HepG2 (cell line): ENCODE results near the gene ACAD8. TPM values are rescaled to one million over a fixed set of nuclear protein-coding genes. Genes with fewer than 3 reads are reported as not detected.

Experiments used
- ATAC-seq: fragments of 200-7000 bp; cut with Tn5 transposase; 3 replicates; pipeline ENCODE4 v1.9.1; 2020; ENCODE audit warnings: mild to moderate bottlenecking, moderate library complexity
- BruUV-seq: library from RNA; stranded (reverse); fragments of 400-500 nt; replicated peaks from 2 replicates; lab custom pipeline; 2021; lab: Mats Ljungman, UMichigan
- CTCF ChIA-PET: fragments of 300-600 bp; formaldehyde crosslinking; extraction: SDS; loops from one replicate; lab custom pipeline; 2021; ENCODE audit warnings: low total read pairs, inconsistent platforms, low intra/inter-chr PET ratio; lab: Yijun Ruan, JAX
- POLR2A ChIA-PET: fragments of 350-600 bp; sonication (Branson Sonifier 250); formaldehyde crosslinking; loops from one replicate; lab custom pipeline; 2020; ENCODE audit warnings: antibody characterized with exemption, inconsistent platforms; lab: Yijun Ruan, JAX
- DNase-seq: peaks from one replicate; pipeline ENCODE4 v3.0.0-alpha.2; 2015; ENCODE audit warnings: low spot score
- FAIRE-seq: peaks from 3 replicates; lab custom pipeline; 2011; peaks lifted over from hg19 to GRCh38; lab: Jason Lieb, UNC
- H2AFZ ChIP-seq: one replicate; pipeline ENCODE4 v1.6.1; 2011; ENCODE audit warnings: low read length, inconsistent platforms
- H3K27ac ChIP-seq: fragments of 300-600 bp; 3 replicates; pipeline ENCODE4 v1.8.0; 2011; ENCODE audit warnings: mixed run types, mild to moderate bottlenecking, mixed read lengths, low read length, inconsistent platforms; ENCODE audit not compliant: insufficient read depth; ENCODE audit errors: extremely low read length
- H3K27me3 ChIP-seq, 2 experiments: fragments of 200-600 bp in 1 of 2; 2 replicates in 1 of 2; 3 replicates in 1 of 2; pipeline versions ENCODE4 v1.6.0 to v1.8.0; 2011; ENCODE audit warnings: low read length in 2 of 2, mild to moderate bottlenecking in 2 of 2, moderate library complexity in 2 of 2, inconsistent platforms in 1 of 2; ENCODE audit not compliant: insufficient read depth in 2 of 2, control insufficient read depth in 1 of 2
- H3K36me3 ChIP-seq, 2 experiments: fragments of 200-600 bp in 1 of 2; replicated peaks in 1 of 2; 2 replicates in 1 of 2; 3 replicates in 1 of 2; pipeline versions ENCODE4 v1.5.1 to v1.8.0; 2011; ENCODE audit warnings: low read length in 2 of 2, inconsistent platforms in 1 of 2; ENCODE audit not compliant: insufficient read depth in 2 of 2, control insufficient read depth in 1 of 2
- H3K4me1 ChIP-seq: 2 replicates; pipeline ENCODE4 v1.5.1; 2012; ENCODE audit warnings: low read length, inconsistent platforms; ENCODE audit not compliant: insufficient read depth
- H3K4me2 ChIP-seq: 2 replicates; pipeline ENCODE4 v1.6.0; 2011; ENCODE audit warnings: low read depth, low read length, inconsistent platforms
- H3K4me3 ChIP-seq, 3 experiments: fragments of 200-600 bp in 1 of 3; sonication (generic), shearing (Covaris generic) in 1 of 3; replicated peaks in 1 of 3; 2 replicates each; pipeline ENCODE4 v1.5.1; 2011 to 2016; ENCODE audit warnings: low read length in 3 of 3, inconsistent platforms in 2 of 3, low read depth in 2 of 3, mild to moderate bottlenecking in 2 of 3, control low read depth in 1 of 3, mixed read lengths in 1 of 3; ENCODE audit not compliant: insufficient read depth in 1 of 3
- H3K79me2 ChIP-seq: one replicate; pipeline ENCODE4 v1.6.1; 2011; ENCODE audit warnings: low read length, inconsistent platforms; ENCODE audit not compliant: insufficient read depth
- H3K9ac ChIP-seq: 2 replicates; pipeline ENCODE4 v1.6.0; 2011; ENCODE audit warnings: mild to moderate bottlenecking, low read depth, low read length, inconsistent platforms; ENCODE audit not compliant: insufficient read depth
- H3K9me3 ChIP-seq: 2 replicates; pipeline ENCODE4 v1.5.1; 2012; ENCODE audit warnings: mild to moderate bottlenecking, low read length
- H4K20me1 ChIP-seq: 2 replicates; pipeline ENCODE4 v1.6.0; 2011; ENCODE audit warnings: inconsistent platforms, mild to moderate bottlenecking, low read length, moderate library complexity; ENCODE audit not compliant: insufficient read depth
- ADNP ChIP-seq: sonication (generic); formaldehyde crosslinking; IDR thresholded peaks from 2 replicates; pipeline ENCODE4 v1.4.0; 2020; ENCODE audit warnings: missing genetic modification reagents
- CBX2 ChIP-seq, 2 experiments: fragments of 200-600 bp in 1 of 2; sonication (generic); formaldehyde crosslinking in 1 of 2; IDR thresholded peaks; 2 replicates each; pipeline versions ENCODE4 v1.7.0 to v1.8.1; 2018 to 2022; ENCODE audit warnings: low read depth in 2 of 2, low read length in 1 of 2, mild to moderate bottlenecking in 1 of 2, missing genetic modification reagents in 1 of 2
- EZH2 ChIP-seq: conservative IDR thresholded peaks from 2 replicates; pipeline ENCODE4 v1.6.1; 2012; ENCODE audit warnings: mild to moderate bottlenecking, low read depth, low read length, moderate library complexity
- KDM2A ChIP-seq: sonication (generic); formaldehyde crosslinking; IDR thresholded peaks from 2 replicates; pipeline ENCODE4 v1.4.0; 2020; ENCODE audit warnings: low read depth, missing genetic modification reagents, borderline replicate concordance
- RNF2 ChIP-seq: fragments of 450-650 bp; conservative IDR thresholded peaks from 2 replicates; pipeline ENCODE4 v1.6.1; 2016; ENCODE audit warnings: low read depth
- SOX13 ChIP-seq, 3 experiments: fragments of 450-650 bp in 1 of 3; sonication (generic) in 1 of 3; formaldehyde crosslinking in 1 of 3; IDR thresholded peaks in 2 of 3; conservative IDR thresholded peaks in 1 of 3; 2 replicates each; pipeline versions ENCODE4 v1.5.0 to v1.6.1; 2016 to 2020; ENCODE audit warnings: antibody characterized with exemption in 1 of 3, mild to moderate bottlenecking in 1 of 3, missing compliant biosample characterization in 1 of 3, missing genetic modification reagents in 1 of 3, moderate library complexity in 1 of 3
- STAG1 ChIP-seq: sonication (generic); formaldehyde crosslinking; IDR thresholded peaks from 2 replicates; pipeline ENCODE4 v1.4.0; 2020; ENCODE audit warnings: missing genetic modification reagents
- TEAD2 ChIP-seq: sonication (generic); formaldehyde crosslinking; IDR thresholded peaks from 2 replicates; pipeline ENCODE4 v1.9.0; 2021; ENCODE audit warnings: missing genetic modification reagents
- ZFAT ChIP-seq: sonication (generic); formaldehyde crosslinking; conservative IDR thresholded peaks from 2 replicates; pipeline ENCODE4 v1.8.1; 2023; ENCODE audit warnings: missing genetic modification reagents, inconsistent platforms
- ZFP36 ChIP-seq: fragments of 150-350 bp; IDR thresholded peaks from 2 replicates; pipeline ENCODE4 v1.6.1; 2018; ENCODE audit warnings: borderline replicate concordance, low read length, low read depth; ENCODE audit not compliant: partially characterized antibody
- ZMYM4 ChIP-seq: sonication (generic); formaldehyde crosslinking; IDR thresholded peaks from 2 replicates; pipeline ENCODE4 v1.8.1; 2023; ENCODE audit warnings: mild to moderate bottlenecking, missing genetic modification reagents
- ZNF331 ChIP-seq: sonication (generic); formaldehyde crosslinking; IDR thresholded peaks from 2 replicates; pipeline ENCODE4 v1.4.0; 2020; ENCODE audit warnings: missing genetic modification reagents
- ZNF557 ChIP-seq: sonication (generic); formaldehyde crosslinking; IDR thresholded peaks from 2 replicates; pipeline ENCODE4 v1.4.0; 2020; ENCODE audit warnings: missing genetic modification reagents
- ZNF768 ChIP-seq: sonication (generic); formaldehyde crosslinking; IDR thresholded peaks from 2 replicates; pipeline ENCODE4 v1.4.0; 2020; ENCODE audit warnings: missing genetic modification reagents
- ZNF800 ChIP-seq: sonication (generic); formaldehyde crosslinking; IDR thresholded peaks from 2 replicates; pipeline ENCODE4 v1.4.0; 2020; ENCODE audit warnings: missing genetic modification reagents
- WGBS: methylation state at CpG from one replicate; pipeline ENCODE4 v1.1.6; 2017; ENCODE audit warnings: low lambda C conversion rate; 5-methylcytosine and 5-hydroxymethylcytosine counted together
- in situ Hi-C: cut with HindIII; loops from 2 replicates; pipeline ENCODE4 v1.10.0; 2017; ENCODE audit warnings: low pct_unique_long_range_greater_than_20kb; ENCODE audit not compliant: extremely low pct_ligation_motif_present
- intact Hi-C: fragments of 100-400 bp; cut with micrococcal nuclease; formaldehyde crosslinking; loops from one replicate; pipeline ENCODE4 v1.10.0; 2022; ENCODE audit not compliant: unreplicated experiment
- polyA plus RNA-seq, 8 experiments: library from polyadenylated mRNA; depleted of rRNA in 3 of 8; stranded (reverse) in 7 of 8; unstranded in 1 of 8; fragments of >200 nt; fragmentation: Illumina TruSeq in 4 of 8; extraction: Trizol in 4 of 8; gene quantifications; 2 replicates each; pipeline versions ENCODE4 v1.2.1 to v1.2.3, GENCODE V29; 2011 to 2016; ENCODE audit warnings: low read depth in 4 of 8, missing spikeins in 1 of 8, mixed read lengths in 1 of 8; ENCODE audit not compliant: insufficient read depth in 1 of 8
- total RNA-seq, 5 experiments: library from RNA; depleted of rRNA; stranded (reverse); fragments of >200 nt; fragmentation: Illumina TruSeq; extraction: Trizol; gene quantifications; 2 replicates each; pipeline ENCODE4 v1.2.3, GENCODE V29; 2016; ENCODE audit warnings: low read depth in 1 of 5
- TF ChIP-seq, protein P1 (sequence below): sonication (generic); formaldehyde crosslinking; IDR thresholded peaks from 2 replicates; pipeline ENCODE4 v1.4.0; 2020; ENCODE audit warnings: missing genetic modification reagents

The ACAD8 gene
- total and polyA plus RNA-seq, 2 of the 13 experiments (the other 11 are each of a cell fraction or from before 2014, with no cell fraction given): 13.5 to 20.3 TPM

GRCh38 chr11:134275188-134275533, 21.8 kb downstream of the ACAD8 start (continued):
- TF ChIP-seq ZMYM4 (no peak), TEAD2 (CRISPR knock-in tag) (no peak), ZNF768 (no peak), STAG1 (no peak), ADNP (CRISPR knock-in tag) (no peak), ZNF331 (CRISPR knock-in tag) (no peak), KDM2A (CRISPR knock-in tag) (no peak), ZNF557 (CRISPR knock-in tag) (no peak)

GRCh38 chr11:134275534-134276395, 22.4 kb downstream of the ACAD8 start, which contains the start of gene GLB1L3:
Gene GLB1L3, plus strand, starts transcription at chr11:134276379. Its CDS starts 362 bp downstream, at chr11:134276741.
- H2AFZ ChIP-seq: no peak within 1 kb of the TSS
- no peaks in the 10 kb centered on the region for H4K20me1 ChIP-seq
- BruUV-seq: no TSS peak
- TF ChIP-seq ZFP36 (peak; percentile 67), EZH2 (peak; percentile 79), RNF2 (peak; percentile 81), SOX13 (IDR thresholded peaks at IDR 0.05) (0 out of 2 replicates have a peak, but pooled peaks have one; percentile 18), SOX13 (CRISPR knock-in tag; conservative IDR thresholded peaks at IDR 0.05 in 1 of 2, IDR thresholded peaks at IDR 0.05 in 1 of 2) (no peak), CBX2 (IDR thresholded peaks at IDR 0.05; ENCODE audit: low read depth, low read length) (peak; percentile 28; the same call in 1 of the 2 replicates), CBX2 (CRISPR knock-in tag; IDR thresholded peaks at IDR 0.05; ENCODE audit: low read depth) (no peak), ZNF800 (CRISPR knock-in tag) (peak; percentile 96; the same call in 1 of the 2 replicates), ZFAT (no peak)
- TF ChIP-seq, protein P1, sequence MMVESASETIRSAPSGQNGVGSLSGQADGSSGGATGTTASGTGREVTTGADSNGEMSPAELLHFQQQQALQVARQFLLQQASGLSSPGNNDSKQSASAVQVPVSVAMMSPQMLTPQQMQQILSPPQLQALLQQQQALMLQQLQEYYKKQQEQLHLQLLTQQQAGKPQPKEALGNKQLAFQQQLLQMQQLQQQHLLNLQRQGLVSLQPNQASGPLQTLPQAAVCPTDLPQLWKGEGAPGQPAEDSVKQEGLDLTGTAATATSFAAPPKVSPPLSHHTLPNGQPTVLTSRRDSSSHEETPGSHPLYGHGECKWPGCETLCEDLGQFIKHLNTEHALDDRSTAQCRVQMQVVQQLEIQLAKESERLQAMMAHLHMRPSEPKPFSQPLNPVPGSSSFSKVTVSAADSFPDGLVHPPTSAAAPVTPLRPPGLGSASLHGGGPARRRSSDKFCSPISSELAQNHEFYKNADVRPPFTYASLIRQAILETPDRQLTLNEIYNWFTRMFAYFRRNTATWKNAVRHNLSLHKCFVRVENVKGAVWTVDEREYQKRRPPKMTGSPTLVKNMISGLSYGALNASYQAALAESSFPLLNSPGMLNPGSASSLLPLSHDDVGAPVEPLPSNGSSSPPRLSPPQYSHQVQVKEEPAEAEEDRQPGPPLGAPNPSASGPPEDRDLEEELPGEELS (CRISPR knock-in tag): no peak
- FAIRE-seq (no peak), ATAC-seq (peak; percentile 59), DNase-seq (no peak)
- H3K27ac ChIP-seq: no peak within 1 kb of the TSS
- POLR2A ChIA-PET: no interaction called here
- H3K4me3 ChIP-seq: peak within 1 kb of the TSS in 2 of 3 experiments; percentile 13 to 19; a peak in 1 of 6 replicates
- no peak within 1 kb of the TSS for H3K9ac ChIP-seq
- peaks cover 20% of the 10 kb centered on the region for H3K4me1 ChIP-seq
- no peaks in the 10 kb centered on the region for H3K9me3 ChIP-seq
- WGBS: 21% methylated on average over 38 of the region's 68 CpGs
- H3K79me2 ChIP-seq: no peaks in the 10 kb centered on the region
- H3K4me2 ChIP-seq: peak within 1 kb of the TSS; percentile 46
- in situ Hi-C loops: no loop called here
- CTCF ChIA-PET: no interaction called here
- no peaks in the 10 kb centered on the region for H3K36me3 ChIP-seq
- peaks cover 6 to 63% of the 10 kb centered on the region in 2 experiments for H3K27me3 ChIP-seq
- intact Hi-C loops: no loop called here
